ENCODE results near the gene CDH2. TPM values are rescaled to one million over a fixed set of nuclear protein-coding genes. Genes with fewer than 3 reads are reported as not detected.

The CDH2 gene
- total and polyA plus RNA-seq, 3 experiments from 2014 or later, result 0.23 TPM; not detected in 2

DNA sequence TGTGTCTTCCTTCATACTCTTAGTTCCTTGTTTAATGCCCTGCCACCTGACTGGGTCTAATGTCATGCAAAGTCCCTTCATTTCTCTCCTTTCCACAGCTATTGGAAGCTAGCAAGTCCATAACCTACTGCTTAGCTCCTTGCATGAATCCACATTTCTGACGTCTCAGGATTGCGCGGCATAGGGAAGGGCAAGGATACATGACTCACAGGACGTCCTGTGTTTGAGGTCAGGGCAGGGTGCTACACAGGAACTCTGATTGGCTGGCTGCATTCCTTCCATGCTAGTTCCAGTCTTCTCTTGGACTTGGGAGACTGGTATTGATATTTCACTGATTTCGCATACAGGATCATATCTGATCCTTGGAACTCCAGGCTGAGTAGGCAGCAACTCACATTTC is 137.9 kb downstream of the CDH2 start:
- Histone ChIP-seq H3K4me1 (ENCODE audit: insufficient read depth, low read length) (no peaks in the 10 kb centered on the region), H3K27ac (ENCODE audit: low read depth, low read length) (no peak overlapping the region), H3K36me3 (ENCODE audit: insufficient read depth, low read length) (no peaks in the 10 kb centered on the region), H3K4me3 (ENCODE audit: low read length) (no peak overlapping the region), H3K27me3 (ENCODE audit: insufficient read depth, low read length, poor library complexity, severe bottlenecking) (no peaks in the 10 kb centered on the region), H3K9me3 (ENCODE audit: low read length) (no peaks in the 10 kb centered on the region)
- Mint-ChIP-seq H3K27me3 (no peaks in the 10 kb centered on the region), H3K36me3 (no peaks in the 10 kb centered on the region), H3K9me3 (peaks cover 3 to 38% (median 8%) of the 10 kb centered on the region in 5 donors), H3K4me1 (no peaks in the 10 kb centered on the region), H3K27ac (no peak overlapping the region), H3K4me3 (no peak overlapping the region)
- ChIA-PET CTCF (no interaction called here), POLR2A (no interaction called here)
- no peak for DNase-seq

- Histone ChIP-seq H3K27ac (ENCODE audit: low read depth, low read length) (no peak overlapping the region), H3K9me3 (ENCODE audit: low read length) (no peaks in the 10 kb centered on the region), H3K4me1 (ENCODE audit: insufficient read depth, low read length) (no peaks in the 10 kb centered on the region), H3K4me3 (ENCODE audit: low read length) (no peak overlapping the region), H3K27me3 (ENCODE audit: insufficient read depth, low read length, poor library complexity, severe bottlenecking) (no peaks in the 10 kb centered on the region), H3K36me3 (ENCODE audit: insufficient read depth, low read length) (no peaks in the 10 kb centered on the region)
- no peak for DNase-seq
- H3K27ac Mint-ChIP-seq, result no peak overlapping the region
- H3K9me3 Mint-ChIP-seq, result peaks cover 3 to 55% (median 6%) of the 10 kb centered on the region in 5 donors
- ChIA-PET POLR2A (no interaction called here), CTCF (no interaction called here)
- no peaks in the 10 kb centered on the region for H3K4me1 Mint-ChIP-seq
- no peak overlapping the region for H3K4me3 Mint-ChIP-seq
- H3K27me3 Mint-ChIP-seq, result no peaks in the 10 kb centered on the region
- H3K36me3 Mint-ChIP-seq, result no peaks in the 10 kb centered on the region
Measured at GRCh38 chr18:28036488-28036887, 140.4 kb downstream of the CDH2 start.

DNA sequence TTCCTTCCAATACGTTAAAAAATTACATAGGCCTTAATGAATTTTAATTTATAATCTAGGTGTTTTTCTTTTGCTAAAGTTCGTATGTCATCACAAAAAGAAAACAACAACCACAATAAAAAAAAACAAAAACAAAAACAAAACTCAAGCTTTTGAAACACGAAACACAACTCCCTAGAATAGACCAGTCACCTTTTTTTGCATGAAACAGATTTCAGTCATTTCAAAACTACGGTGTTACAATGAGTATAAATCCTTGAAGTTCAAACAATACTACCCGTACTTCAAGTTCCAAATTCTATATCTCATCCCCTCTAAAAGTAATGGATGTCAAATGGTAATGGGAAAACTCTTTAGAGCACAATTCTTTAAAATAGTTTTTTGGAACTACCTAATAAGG is 142.4 kb downstream of the CDH2 start:
- Mint-ChIP-seq H3K36me3 (no peaks in the 10 kb centered on the region), H3K9me3 (peaks cover 3 to 53% (median 8%) of the 10 kb centered on the region in 5 donors), H3K4me3 (no peak overlapping the region), H3K27ac (no peak overlapping the region), H3K27me3 (no peaks in the 10 kb centered on the region), H3K4me1 (no peaks in the 10 kb centered on the region)
- no peaks in the 10 kb centered on the region for H3K36me3 ChIP-seq (ENCODE audit: insufficient read depth, low read length)
- ChIA-PET CTCF (no interaction called here), POLR2A (no interaction called here)
- no peaks in the 10 kb centered on the region for H3K4me1 ChIP-seq (ENCODE audit: insufficient read depth, low read length)
- H3K27me3 ChIP-seq (ENCODE audit: insufficient read depth, low read length, poor library complexity, severe bottlenecking), result no peaks in the 10 kb centered on the region
- DNase-seq, result no peak
- H3K4me3 ChIP-seq (ENCODE audit: low read length), result no peak overlapping the region
- H3K9me3 ChIP-seq (ENCODE audit: low read length), result no peaks in the 10 kb centered on the region
- H3K27ac ChIP-seq (ENCODE audit: low read depth, low read length), result no peak overlapping the region

DNA sequence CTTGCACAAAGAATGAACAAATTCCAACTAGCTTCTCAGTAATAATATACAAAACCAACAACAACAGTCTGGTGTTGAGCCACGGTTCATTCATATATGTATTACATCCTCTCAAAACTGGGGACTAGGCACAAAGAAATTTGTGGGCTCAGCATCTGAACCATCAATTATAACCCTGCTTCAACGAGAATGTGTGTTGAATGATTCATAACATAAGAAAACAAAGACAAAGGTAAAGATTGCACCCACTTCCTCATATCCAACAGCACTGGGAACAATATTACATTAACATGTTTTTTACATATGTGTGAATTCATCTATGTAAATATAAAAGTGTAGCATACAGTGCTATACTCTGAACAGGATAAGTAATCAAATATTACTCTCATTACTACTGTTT is 144.8 kb downstream of the CDH2 start:
- no peak overlapping the region for H3K4me3 ChIP-seq (ENCODE audit: low read length)
- Mint-ChIP-seq H3K27me3 (no peaks in the 10 kb centered on the region), H3K36me3 (no peaks in the 10 kb centered on the region), H3K4me1 (no peaks in the 10 kb centered on the region), H3K4me3 (no peak overlapping the region), H3K9me3 (peaks cover 0 to 47% (median 10%) of the 10 kb centered on the region in 5 donors), H3K27ac (no peak overlapping the region)
- H3K27ac ChIP-seq (ENCODE audit: low read depth, low read length), result no peak overlapping the region
- DNase-seq, result no peak
- no peaks in the 10 kb centered on the region for H3K27me3 ChIP-seq (ENCODE audit: insufficient read depth, low read length, poor library complexity, severe bottlenecking)
- ChIA-PET POLR2A (no interaction called here), CTCF (no interaction called here)
- H3K4me1 ChIP-seq (ENCODE audit: insufficient read depth, low read length), result no peaks in the 10 kb centered on the region
- H3K36me3 ChIP-seq (ENCODE audit: insufficient read depth, low read length), result no peaks in the 10 kb centered on the region
- H3K9me3 ChIP-seq (ENCODE audit: low read length), result no peaks in the 10 kb centered on the region

DNA sequence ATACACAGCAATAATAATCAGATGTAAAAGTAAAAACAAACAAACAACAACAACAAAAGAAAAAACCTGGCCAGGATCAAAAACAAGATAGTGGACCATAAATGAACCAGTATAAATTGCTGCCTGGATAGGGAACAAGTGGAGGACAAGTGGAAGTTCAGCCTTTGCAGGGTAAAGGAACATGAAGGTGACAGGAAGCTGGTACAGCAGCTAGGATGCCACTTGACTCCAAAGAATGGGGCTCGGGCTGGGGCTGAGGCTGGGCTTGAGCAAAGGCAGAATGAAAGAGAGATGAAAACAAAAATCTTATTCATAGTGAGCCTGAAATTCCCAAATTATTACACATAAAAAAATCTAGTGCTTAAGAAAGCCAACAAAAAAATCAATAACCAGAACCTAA is 146.5 kb downstream of the CDH2 start:
- H3K36me3 ChIP-seq (ENCODE audit: insufficient read depth, low read length), result no peaks in the 10 kb centered on the region
- no peaks in the 10 kb centered on the region for H3K27me3 ChIP-seq (ENCODE audit: insufficient read depth, low read length, poor library complexity, severe bottlenecking)
- H3K36me3 Mint-ChIP-seq, result no peaks in the 10 kb centered on the region
- no peaks in the 10 kb centered on the region for H3K4me1 ChIP-seq (ENCODE audit: insufficient read depth, low read length)
- H3K27ac Mint-ChIP-seq, result no peak overlapping the region
- peaks cover 0 to 35% (median 10%) of the 10 kb centered on the region in 5 donors for H3K9me3 Mint-ChIP-seq
- ChIA-PET CTCF (no interaction called here), POLR2A (no interaction called here)
- H3K4me1 Mint-ChIP-seq, result no peaks in the 10 kb centered on the region
- no peak overlapping the region for H3K4me3 Mint-ChIP-seq
- H3K9me3 ChIP-seq (ENCODE audit: low read length), result no peaks in the 10 kb centered on the region
- no peaks in the 10 kb centered on the region for H3K27me3 Mint-ChIP-seq
- no peak overlapping the region for H3K27ac ChIP-seq (ENCODE audit: low read depth, low read length)
- no peak for DNase-seq
- no peak overlapping the region for H3K4me3 ChIP-seq (ENCODE audit: low read length)

- no peak for DNase-seq
- CTCF ChIA-PET, result no interaction called here
- Mint-ChIP-seq H3K36me3 (no peaks in the 10 kb centered on the region), H3K4me1 (no peaks in the 10 kb centered on the region), H3K27me3 (no peaks in the 10 kb centered on the region), H3K4me3 (no peak overlapping the region), H3K27ac (no peak overlapping the region), H3K9me3 (peaks cover 0 to 30% (median 10%) of the 10 kb centered on the region in 5 donors)
- Histone ChIP-seq H3K36me3 (ENCODE audit: insufficient read depth, low read length) (no peaks in the 10 kb centered on the region), H3K27ac (ENCODE audit: low read depth, low read length) (no peak overlapping the region), H3K27me3 (ENCODE audit: insufficient read depth, low read length, poor library complexity, severe bottlenecking) (no peaks in the 10 kb centered on the region), H3K4me1 (ENCODE audit: insufficient read depth, low read length) (no peaks in the 10 kb centered on the region), H3K4me3 (ENCODE audit: low read length) (no peak overlapping the region), H3K9me3 (ENCODE audit: low read length) (no peaks in the 10 kb centered on the region)
- POLR2A ChIA-PET, result no interaction called here
Measured at GRCh38 chr18:28027755-28028154, 149.2 kb downstream of the CDH2 start.

DNA sequence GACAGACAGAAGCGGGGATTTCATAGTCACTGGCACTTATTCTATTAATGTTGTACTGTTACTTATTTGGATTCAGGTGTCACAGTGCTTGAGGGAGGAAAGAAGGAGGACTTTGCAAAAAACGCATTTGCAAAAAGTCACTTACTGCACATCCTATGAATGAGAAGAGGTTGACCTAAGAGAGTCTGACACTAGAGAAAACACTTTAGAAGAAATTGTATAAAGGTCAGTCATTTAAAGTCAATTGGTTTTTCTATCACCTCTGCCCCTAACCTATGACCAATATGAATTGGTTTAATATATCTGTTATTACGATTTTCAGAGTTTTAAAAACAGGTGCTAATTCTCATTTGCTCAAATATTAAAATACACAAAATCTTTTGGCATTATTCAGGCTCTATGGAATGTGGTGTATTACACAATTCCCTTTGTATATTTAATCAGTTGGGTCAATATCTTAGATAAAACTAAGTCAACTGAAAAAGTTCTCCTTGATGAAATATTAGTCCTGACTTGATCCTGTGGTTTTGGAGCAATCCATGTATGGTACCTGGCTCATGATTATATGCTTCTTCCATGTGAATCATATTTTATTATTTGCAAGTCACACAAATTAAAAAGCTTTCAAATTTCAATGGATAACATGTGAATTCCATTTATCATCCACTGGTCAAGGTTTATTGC is 157.4 kb downstream of the CDH2 start:
- POLR2A ChIA-PET, result no interaction called here
- no peak overlapping the region for H3K4me3 Mint-ChIP-seq
- no peaks in the 10 kb centered on the region for H3K4me1 Mint-ChIP-seq
- no peak overlapping the region for H3K27ac Mint-ChIP-seq
- no peak for DNase-seq
- peaks cover 0 to 26% (median 5%) of the 10 kb centered on the region in 5 donors for H3K9me3 Mint-ChIP-seq
- H3K36me3 Mint-ChIP-seq, result no peaks in the 10 kb centered on the region
- no peaks in the 10 kb centered on the region for H3K27me3 Mint-ChIP-seq
- Histone ChIP-seq H3K9me3 (ENCODE audit: low read length) (no peaks in the 10 kb centered on the region), H3K4me1 (ENCODE audit: insufficient read depth, low read length) (no peaks in the 10 kb centered on the region), H3K27ac (ENCODE audit: low read depth, low read length) (no peak overlapping the region), H3K4me3 (ENCODE audit: low read length) (no peak overlapping the region), H3K36me3 (ENCODE audit: insufficient read depth, low read length) (no peaks in the 10 kb centered on the region), H3K27me3 (ENCODE audit: insufficient read depth, low read length, poor library complexity, severe bottlenecking) (no peaks in the 10 kb centered on the region)
- CTCF ChIA-PET, result no interaction called here

DNA sequence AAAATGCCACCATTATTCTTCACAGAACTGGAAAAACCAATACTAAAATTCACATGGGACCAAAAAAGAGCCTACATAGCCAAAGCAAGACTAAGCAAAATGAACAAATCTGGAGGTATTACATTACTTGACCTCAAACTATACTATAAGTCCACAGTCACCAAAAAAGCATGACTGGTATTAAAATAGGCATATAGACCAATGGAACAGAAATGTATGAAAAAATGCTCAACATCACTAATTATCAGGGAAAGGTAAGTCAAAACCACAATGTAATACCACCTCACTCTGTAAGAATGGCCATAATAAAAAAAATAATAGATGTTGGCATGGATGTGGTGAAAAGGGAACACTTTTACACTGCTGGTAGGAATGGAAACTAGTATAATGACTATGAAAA is 158.6 kb downstream of the CDH2 start:
- no peak for DNase-seq
- H3K4me3 ChIP-seq (ENCODE audit: low read length), result no peak overlapping the region
- H3K9me3 ChIP-seq (ENCODE audit: low read length), result no peaks in the 10 kb centered on the region
- H3K36me3 Mint-ChIP-seq, result no peaks in the 10 kb centered on the region
- H3K4me1 ChIP-seq (ENCODE audit: insufficient read depth, low read length), result no peaks in the 10 kb centered on the region
- H3K27me3 Mint-ChIP-seq, result no peaks in the 10 kb centered on the region
- peaks cover 0 to 22% (median 8%) of the 10 kb centered on the region in 5 donors for H3K9me3 Mint-ChIP-seq
- H3K27ac Mint-ChIP-seq, result no peak overlapping the region
- H3K4me3 Mint-ChIP-seq, result no peak overlapping the region
- ChIA-PET POLR2A (no interaction called here), CTCF (no interaction called here)
- no peak overlapping the region for H3K27ac ChIP-seq (ENCODE audit: low read depth, low read length)
- H3K4me1 Mint-ChIP-seq, result no peaks in the 10 kb centered on the region
- no peaks in the 10 kb centered on the region for H3K27me3 ChIP-seq (ENCODE audit: insufficient read depth, low read length, poor library complexity, severe bottlenecking)
- H3K36me3 ChIP-seq (ENCODE audit: insufficient read depth, low read length), result no peaks in the 10 kb centered on the region

- no peaks in the 10 kb centered on the region for H3K4me1 Mint-ChIP-seq
- H3K27me3 Mint-ChIP-seq, result no peaks in the 10 kb centered on the region
- no peaks in the 10 kb centered on the region for H3K4me1 ChIP-seq (ENCODE audit: insufficient read depth, low read length)
- H3K9me3 ChIP-seq (ENCODE audit: low read length), result no peaks in the 10 kb centered on the region
- POLR2A ChIA-PET, result no interaction called here
- DNase-seq, result no peak
- H3K4me3 Mint-ChIP-seq, result no peak overlapping the region
- CTCF ChIA-PET, result no interaction called here
- peaks cover 0 to 8% (median 8%) of the 10 kb centered on the region in 5 donors for H3K9me3 Mint-ChIP-seq
- H3K36me3 Mint-ChIP-seq, result no peaks in the 10 kb centered on the region
- no peak overlapping the region for H3K4me3 ChIP-seq (ENCODE audit: low read length)
- H3K36me3 ChIP-seq (ENCODE audit: insufficient read depth, low read length), result no peaks in the 10 kb centered on the region
- H3K27ac Mint-ChIP-seq, result peak overlapping the region in 1 of 8 donors; percentile 21
- H3K27me3 ChIP-seq (ENCODE audit: insufficient read depth, low read length, poor library complexity, severe bottlenecking), result no peaks in the 10 kb centered on the region
- H3K27ac ChIP-seq (ENCODE audit: low read depth, low read length), result no peak overlapping the region
Measured at GRCh38 chr18:28015671-28016070, 161.3 kb downstream of the CDH2 start.

Data from CD8-positive, alpha-beta memory T cell (primary cell).